Activated T-helper 2 cell treated with anti-CD3 and anti-CD28 coated beads, Interferon-gamma antibody, Interleukin-2, Interleukin-4, amounts not matched to agents 10 μg/mL and 5 μg/mL and 100 μg/mL, durations not matched to agents 14 hours and 24 hours and 36 hours (primary cell): ENCODE measurements around the gene TOR4A. TPM values are rescaled to one million over a fixed set of nuclear protein-coding genes. Genes with fewer than 3 reads are reported as not detected.

Source experiments
- DNase-seq: peaks from one replicate; pipeline ENCODE4 v3.0.0; 2021; ENCODE audit warnings: low spot score
- H3K27ac Mint-ChIP-seq: one replicate; pipeline ENCODE4 v1.8.0; 2021; ENCODE audit warnings: mixed read lengths
- H3K27me3 Mint-ChIP-seq: one replicate; pipeline ENCODE4 v1.8.0; 2021; ENCODE audit warnings: low read depth, mixed read lengths
- H3K36me3 Mint-ChIP-seq: one replicate; pipeline ENCODE4 v1.8.0; 2021; ENCODE audit warnings: low read depth, mixed read lengths
- H3K4me1 Mint-ChIP-seq: one replicate; pipeline ENCODE4 v1.8.0; 2021; ENCODE audit warnings: low read depth, mixed read lengths
- H3K4me3 Mint-ChIP-seq: one replicate; pipeline ENCODE4 v1.8.0; 2021; ENCODE audit warnings: low read depth, mild to moderate bottlenecking, moderate library complexity, mixed read lengths
- H3K9me3 Mint-ChIP-seq: one replicate; pipeline ENCODE4 v1.8.0; 2021; ENCODE audit warnings: mixed read lengths
- intact Hi-C: fragments of 100-400 bp; cut with micrococcal nuclease; formaldehyde crosslinking; loops from one replicate; pipeline ENCODE4 v1.15.1; 2023
- total RNA-seq: library from RNA; stranded (reverse); gene quantifications from 2 replicates; pipeline ENCODE4 v1.2.3, GENCODE V29; 2022

TOR4A gene
- total RNA-seq, 1 donor from 2014 or later: 17.2 TPM

- H3K36me3 Mint-ChIP-seq: no peaks in the 10 kb centered on the region
- DNase-seq: no peak
- peaks cover 4% of the 10 kb centered on the region for H3K4me1 Mint-ChIP-seq
- H3K4me3 Mint-ChIP-seq: no peak overlapping the region
- H3K9me3 Mint-ChIP-seq: no peaks in the 10 kb centered on the region
- H3K27ac Mint-ChIP-seq: no peak overlapping the region
- H3K27me3 Mint-ChIP-seq: no peaks in the 10 kb centered on the region
- intact Hi-C loops: no loop called here
Measured at GRCh38 chr9:137308057-137308619, 30.6 kb downstream of the TOR4A start.

GRCh38 chr9:137309368-137310188 lies 32.1 kb downstream of the TOR4A start:
- DNase-seq: no peak
- H3K27ac Mint-ChIP-seq: no peak overlapping the region
- H3K36me3 Mint-ChIP-seq: no peaks in the 10 kb centered on the region
- no peak overlapping the region for H3K4me3 Mint-ChIP-seq
- intact Hi-C loops: no loop called here
- no peaks in the 10 kb centered on the region for H3K27me3 Mint-ChIP-seq
- no peaks in the 10 kb centered on the region for H3K9me3 Mint-ChIP-seq
- H3K4me1 Mint-ChIP-seq: peaks cover 4% of the 10 kb centered on the region

- Mint-ChIP-seq H3K27me3 (no peaks in the 10 kb centered on the region), H3K4me3 (no peak overlapping the region), H3K27ac (no peak overlapping the region), H3K9me3 (no peaks in the 10 kb centered on the region), H3K4me1 (peaks cover 2% of the 10 kb centered on the region), H3K36me3 (no peaks in the 10 kb centered on the region)
- intact Hi-C loops: no loop called here
- no peak for DNase-seq
Measured at GRCh38 chr9:137310189-137311052, 32.9 kb downstream of the TOR4A start.

- Mint-ChIP-seq H3K27ac (no peak overlapping the region), H3K4me3 (no peak overlapping the region), H3K36me3 (no peaks in the 10 kb centered on the region), H3K4me1 (no peaks in the 10 kb centered on the region), H3K9me3 (no peaks in the 10 kb centered on the region), H3K27me3 (no peaks in the 10 kb centered on the region)
- DNase-seq: no peak
- intact Hi-C loops: no loop called here
Measured at GRCh38 chr9:137311171-137311985, 33.9 kb downstream of the TOR4A start.

GRCh38 chr9:137311986-137312851 lies 34.7 kb downstream of the TOR4A start:
- no peak overlapping the region for H3K27ac Mint-ChIP-seq
- intact Hi-C loops: no loop called here
- H3K36me3 Mint-ChIP-seq: no peaks in the 10 kb centered on the region
- no peaks in the 10 kb centered on the region for H3K4me1 Mint-ChIP-seq
- H3K9me3 Mint-ChIP-seq: no peaks in the 10 kb centered on the region
- H3K27me3 Mint-ChIP-seq: peaks cover 2% of the 10 kb centered on the region
- no peak overlapping the region for H3K4me3 Mint-ChIP-seq
- DNase-seq: no peak

GRCh38 chr9:137312852-137313325 lies 35.4 kb downstream of the TOR4A start:
- Mint-ChIP-seq H3K27ac (no peak overlapping the region), H3K36me3 (no peaks in the 10 kb centered on the region), H3K9me3 (no peaks in the 10 kb centered on the region), H3K27me3 (peaks cover 2% of the 10 kb centered on the region), H3K4me1 (no peaks in the 10 kb centered on the region), H3K4me3 (no peak overlapping the region)
- DNase-seq: no peak
- intact Hi-C loops: no loop called here

- intact Hi-C loops: no loop called here
- H3K27ac Mint-ChIP-seq: no peak overlapping the region
- no peaks in the 10 kb centered on the region for H3K36me3 Mint-ChIP-seq
- no peak for DNase-seq
- H3K4me3 Mint-ChIP-seq: no peak overlapping the region
- H3K4me1 Mint-ChIP-seq: no peaks in the 10 kb centered on the region
- H3K9me3 Mint-ChIP-seq: no peaks in the 10 kb centered on the region
- H3K27me3 Mint-ChIP-seq: peaks cover 2% of the 10 kb centered on the region
Measured at GRCh38 chr9:137313326-137313936, 35.9 kb downstream of the TOR4A start.

GRCh38 chr9:137313956-137314560 lies 36.5 kb downstream of the TOR4A start:
- no peak for DNase-seq
- intact Hi-C loops: no loop called here

GRCh38 chr9:137314561-137315560 lies 37.3 kb downstream of the TOR4A start:
- H3K4me1 Mint-ChIP-seq: no peaks in the 10 kb centered on the region
- intact Hi-C loops: no loop called here
- H3K27ac Mint-ChIP-seq: no peak overlapping the region
- DNase-seq: no peak
- H3K27me3 Mint-ChIP-seq: peaks cover 2% of the 10 kb centered on the region
- H3K36me3 Mint-ChIP-seq: no peaks in the 10 kb centered on the region
- no peak overlapping the region for H3K4me3 Mint-ChIP-seq
- H3K9me3 Mint-ChIP-seq: no peaks in the 10 kb centered on the region

More at GRCh38 chr9:137313956-137314560, 36.5 kb downstream of the TOR4A start:
- H3K36me3 Mint-ChIP-seq: no peaks in the 10 kb centered on the region
- no peak overlapping the region for H3K27ac Mint-ChIP-seq
- no peaks in the 10 kb centered on the region for H3K9me3 Mint-ChIP-seq
- H3K27me3 Mint-ChIP-seq: peaks cover 2% of the 10 kb centered on the region
- H3K4me3 Mint-ChIP-seq: no peak overlapping the region
- H3K4me1 Mint-ChIP-seq: no peaks in the 10 kb centered on the region

GRCh38 chr9:137315581-137316011 lies 38.1 kb downstream of the TOR4A start:
- H3K27me3 Mint-ChIP-seq: peaks cover 2% of the 10 kb centered on the region
- no peak overlapping the region for H3K27ac Mint-ChIP-seq
- H3K4me1 Mint-ChIP-seq: peaks cover 2% of the 10 kb centered on the region
- H3K36me3 Mint-ChIP-seq: no peaks in the 10 kb centered on the region
- no peak overlapping the region for H3K4me3 Mint-ChIP-seq
- H3K9me3 Mint-ChIP-seq: no peaks in the 10 kb centered on the region
- no peak for DNase-seq
- intact Hi-C loops: no loop called here
